GM12874 (cell line): Measurements from ENCODE around the gene WASHC3.

Experiments used
- TF ChIP-seq, protein P1 (sequence below): IDR thresholded peaks from 2 replicates; pipeline ENCODE4 v1.5.1; 2011; ENCODE audit warnings: low read depth, mild to moderate bottlenecking, control low read depth, low read length, moderate library complexity; ENCODE audit not compliant: insufficient read depth

The WASHC3 gene

DNA sequence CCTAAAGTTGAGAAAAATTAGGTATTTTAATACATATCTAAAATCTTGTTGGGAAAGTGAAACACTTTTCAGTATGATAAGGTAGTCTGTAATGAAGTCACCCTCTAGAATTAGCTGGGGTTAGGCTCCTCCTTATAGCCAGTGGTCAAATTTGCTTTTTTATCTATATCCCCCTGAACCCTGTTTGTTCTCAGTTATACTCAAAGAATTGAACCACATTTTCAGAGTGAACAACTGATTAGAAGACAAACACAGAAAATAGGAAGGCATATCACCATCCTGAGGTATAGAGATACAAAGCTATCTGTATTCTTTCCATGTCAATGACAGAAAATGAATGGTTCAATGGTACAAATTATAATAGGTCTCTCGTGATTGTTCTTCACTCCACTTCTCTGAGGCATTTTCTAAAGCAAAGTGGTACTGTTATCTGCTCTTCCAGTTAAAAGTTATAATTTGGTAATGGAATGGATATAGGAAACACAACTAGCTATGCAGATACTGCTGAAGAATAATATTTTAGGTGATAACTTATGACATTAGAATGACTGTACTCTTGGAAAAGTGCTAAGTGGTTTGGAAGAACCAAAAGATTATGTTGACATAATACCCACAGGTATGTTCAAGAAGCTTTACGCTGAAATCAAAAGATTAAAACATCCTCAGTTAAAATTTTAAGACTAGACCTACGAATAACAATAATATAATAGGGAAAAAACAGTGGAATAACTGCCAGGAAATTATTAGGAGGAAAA lies 27.6 kb downstream of the WASHC3 start:
- TF ChIP-seq, protein P1, sequence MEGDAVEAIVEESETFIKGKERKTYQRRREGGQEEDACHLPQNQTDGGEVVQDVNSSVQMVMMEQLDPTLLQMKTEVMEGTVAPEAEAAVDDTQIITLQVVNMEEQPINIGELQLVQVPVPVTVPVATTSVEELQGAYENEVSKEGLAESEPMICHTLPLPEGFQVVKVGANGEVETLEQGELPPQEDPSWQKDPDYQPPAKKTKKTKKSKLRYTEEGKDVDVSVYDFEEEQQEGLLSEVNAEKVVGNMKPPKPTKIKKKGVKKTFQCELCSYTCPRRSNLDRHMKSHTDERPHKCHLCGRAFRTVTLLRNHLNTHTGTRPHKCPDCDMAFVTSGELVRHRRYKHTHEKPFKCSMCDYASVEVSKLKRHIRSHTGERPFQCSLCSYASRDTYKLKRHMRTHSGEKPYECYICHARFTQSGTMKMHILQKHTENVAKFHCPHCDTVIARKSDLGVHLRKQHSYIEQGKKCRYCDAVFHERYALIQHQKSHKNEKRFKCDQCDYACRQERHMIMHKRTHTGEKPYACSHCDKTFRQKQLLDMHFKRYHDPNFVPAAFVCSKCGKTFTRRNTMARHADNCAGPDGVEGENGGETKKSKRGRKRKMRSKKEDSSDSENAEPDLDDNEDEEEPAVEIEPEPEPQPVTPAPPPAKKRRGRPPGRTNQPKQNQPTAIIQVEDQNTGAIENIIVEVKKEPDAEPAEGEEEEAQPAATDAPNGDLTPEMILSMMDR = no peak

DNA sequence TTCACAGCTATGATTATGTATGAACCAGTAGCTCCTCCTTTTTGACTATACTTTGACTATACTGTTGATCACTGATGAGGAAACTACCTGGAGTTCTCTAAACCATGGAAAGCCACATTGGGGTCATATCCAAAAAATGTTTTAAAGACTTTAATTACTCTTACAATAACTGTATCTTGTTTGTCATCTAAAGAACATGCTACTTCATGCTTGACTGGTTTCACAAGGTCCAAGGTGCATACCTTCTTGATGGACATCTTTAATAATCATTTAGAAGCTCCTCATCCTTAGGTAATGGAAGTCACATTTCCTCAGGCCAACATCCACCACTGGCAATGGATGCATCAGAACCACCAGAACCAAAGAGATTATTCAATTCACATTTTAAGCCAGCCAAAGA lies 29.9 kb downstream of the WASHC3 start:
- TF ChIP-seq, protein P1 = no peak

DNA sequence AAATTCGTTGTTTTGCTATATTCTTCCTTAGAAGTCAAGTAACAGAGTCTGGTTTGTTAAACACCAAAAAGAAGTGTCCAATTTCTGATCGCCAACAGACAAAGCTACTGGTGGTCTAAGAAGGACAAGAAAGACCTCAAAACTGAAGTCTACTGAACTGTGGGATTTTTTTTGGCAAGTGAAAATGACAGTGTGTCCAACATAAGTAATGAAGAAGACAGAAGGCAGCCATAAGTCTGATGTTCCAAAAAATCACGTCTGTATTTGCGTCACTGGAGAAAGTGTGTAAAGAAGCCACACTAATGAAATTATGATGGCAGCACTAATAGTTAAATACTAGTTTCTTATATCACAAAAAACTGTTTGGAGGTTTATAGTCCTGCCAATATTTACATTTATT lies 32.6 kb downstream of the WASHC3 start:
- TF ChIP-seq, protein P1 = no peak

DNA sequence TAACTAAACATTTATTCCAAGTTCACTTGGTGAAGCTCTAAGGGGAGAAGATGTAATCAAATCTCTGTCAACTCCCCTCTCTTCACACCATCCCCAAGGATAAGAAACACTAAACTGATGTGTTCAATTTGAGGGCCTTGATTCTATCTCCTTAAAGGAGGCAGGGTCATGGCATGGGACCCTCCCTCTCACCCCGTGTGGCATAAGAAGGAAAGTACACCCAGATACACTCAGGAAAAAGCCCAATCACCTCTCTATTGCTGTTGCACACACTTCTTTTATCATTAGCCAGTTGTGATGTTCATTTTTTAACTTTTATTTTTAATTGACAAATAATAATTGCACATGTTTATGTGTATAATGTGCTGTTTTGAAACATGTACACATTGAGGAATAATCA lies 35.1 kb downstream of the WASHC3 start:
- TF ChIP-seq, protein P1 = peak; percentile 9; the same call in 1 of the 2 replicates

DNA sequence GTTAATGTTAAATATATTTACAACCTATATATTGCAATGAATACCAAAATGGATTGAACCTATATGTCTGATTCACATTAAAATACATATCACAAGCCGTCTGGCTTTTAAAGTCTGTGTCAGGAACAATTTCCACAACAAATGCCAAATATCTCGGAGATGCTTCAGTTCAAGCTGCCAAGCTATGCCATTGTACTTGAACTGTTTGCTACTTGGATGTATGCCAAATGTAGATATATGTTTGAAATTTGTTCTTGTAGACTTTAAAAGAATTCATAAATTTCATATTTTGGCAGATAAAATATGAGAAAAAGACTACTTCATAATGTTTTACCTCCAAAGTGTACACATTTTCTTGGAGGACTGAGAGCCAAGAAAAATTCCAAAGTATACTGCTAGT lies 37.0 kb downstream of the WASHC3 start:
- TF ChIP-seq, protein P1 = no peak

DNA sequence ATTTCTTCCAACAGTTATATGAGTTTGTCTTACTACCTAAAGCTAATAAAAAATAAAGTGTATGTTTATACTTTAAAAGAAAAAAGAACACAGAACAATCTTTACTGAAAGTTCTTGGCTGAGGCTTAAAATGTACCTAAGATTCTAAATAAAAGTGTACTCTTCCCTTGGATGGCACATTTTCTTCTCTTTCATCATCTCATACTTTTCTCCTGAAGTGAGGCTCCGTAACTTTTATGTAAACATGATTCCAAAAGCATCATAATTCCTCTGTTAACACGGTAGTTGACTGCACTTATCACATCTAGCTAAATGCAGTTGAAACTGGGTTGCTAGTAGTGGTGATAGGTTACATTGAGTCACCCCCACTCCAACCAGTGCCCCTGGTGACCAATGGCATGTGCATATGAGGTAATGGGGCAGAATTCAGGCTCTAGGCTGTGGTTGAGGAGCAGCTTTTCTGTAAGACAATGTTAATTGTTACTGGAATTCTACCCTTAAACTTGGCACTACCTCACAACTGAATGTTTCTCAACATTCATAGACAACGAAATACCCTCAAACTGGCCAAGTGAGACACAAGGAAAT lies 38.4 kb downstream of the WASHC3 start:
- TF ChIP-seq, protein P1 = no peak

DNA sequence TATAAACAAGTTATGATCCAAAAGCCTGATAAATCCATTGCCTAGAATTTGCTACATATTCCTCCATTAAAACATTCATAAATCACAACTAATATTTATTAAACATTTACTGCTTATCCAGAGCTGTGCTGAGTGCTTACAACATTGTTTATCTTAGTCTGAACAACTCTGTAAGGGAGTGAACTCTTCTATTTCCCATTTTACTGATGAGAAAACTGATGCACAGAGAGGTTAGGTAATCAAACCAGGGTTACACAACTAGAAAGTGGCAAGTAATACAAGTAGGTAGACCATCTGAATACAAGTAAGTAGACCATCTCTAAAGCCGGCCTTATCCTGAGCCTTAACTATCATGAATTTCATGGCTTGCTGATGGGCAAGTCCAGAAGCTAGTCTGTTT lies 39.5 kb downstream of the WASHC3 start:
- TF ChIP-seq, protein P1 = no peak
